HEK293 (cell line): ENCODE results near the gene MN1.

Source experiments
- ZNF10 ChIP-seq: fragments of 450-650 bp; formaldehyde crosslinking; IDR thresholded peaks from 2 replicates; pipeline ENCODE4 v1.5.1; 2017; ENCODE audit warnings: missing biosample characterization, missing genetic modification characterization
- ZNF223 ChIP-seq: fragments of 450-650 bp; formaldehyde crosslinking; IDR thresholded peaks from 2 replicates; pipeline ENCODE4 v1.5.1; 2016; ENCODE audit warnings: missing biosample characterization, missing genetic modification characterization
- ZNF362 ChIP-seq: fragments of 450-650 bp; formaldehyde crosslinking; IDR thresholded peaks from 2 replicates; pipeline ENCODE4 v1.5.1; 2016; ENCODE audit warnings: missing biosample characterization, missing genetic modification characterization
- ZNF530 ChIP-seq: fragments of 450-650 bp; formaldehyde crosslinking; IDR thresholded peaks from 2 replicates; pipeline ENCODE4 v1.5.1; 2016; ENCODE audit warnings: low read depth, missing biosample characterization, missing genetic modification characterization
- ZNF549 ChIP-seq: fragments of 450-650 bp; IDR thresholded peaks from 2 replicates; pipeline ENCODE4 v1.5.1; 2018; ENCODE audit warnings: missing biosample characterization, missing genetic modification characterization, mild to moderate bottlenecking, inconsistent platforms, moderate library complexity
- ZNF76 ChIP-seq: fragments of 450-650 bp; formaldehyde crosslinking; IDR thresholded peaks from 2 replicates; pipeline ENCODE4; 2016; ENCODE audit warnings: low read depth, missing biosample characterization, missing genetic modification characterization, borderline replicate concordance
- TF ChIP-seq, protein P1 (sequence below): fragments of 450-650 bp; formaldehyde crosslinking; IDR thresholded peaks from 2 replicates; pipeline ENCODE4 v1.5.1; 2016; ENCODE audit warnings: missing biosample characterization, missing genetic modification characterization

GRCh38 chr22:27761000-27761399, 40.6 kb downstream of the MN1 start:
- TF ChIP-seq ZNF549 (tag by site-specific recombination) (no peak), ZNF362 (tag by site-specific recombination) (no peak), ZNF223 (no peak), ZNF530 (tag by site-specific recombination) (no peak), ZNF10 (tag by site-specific recombination) (no peak), ZNF76 (tag by site-specific recombination) (no peak)
- TF ChIP-seq, protein P1, sequence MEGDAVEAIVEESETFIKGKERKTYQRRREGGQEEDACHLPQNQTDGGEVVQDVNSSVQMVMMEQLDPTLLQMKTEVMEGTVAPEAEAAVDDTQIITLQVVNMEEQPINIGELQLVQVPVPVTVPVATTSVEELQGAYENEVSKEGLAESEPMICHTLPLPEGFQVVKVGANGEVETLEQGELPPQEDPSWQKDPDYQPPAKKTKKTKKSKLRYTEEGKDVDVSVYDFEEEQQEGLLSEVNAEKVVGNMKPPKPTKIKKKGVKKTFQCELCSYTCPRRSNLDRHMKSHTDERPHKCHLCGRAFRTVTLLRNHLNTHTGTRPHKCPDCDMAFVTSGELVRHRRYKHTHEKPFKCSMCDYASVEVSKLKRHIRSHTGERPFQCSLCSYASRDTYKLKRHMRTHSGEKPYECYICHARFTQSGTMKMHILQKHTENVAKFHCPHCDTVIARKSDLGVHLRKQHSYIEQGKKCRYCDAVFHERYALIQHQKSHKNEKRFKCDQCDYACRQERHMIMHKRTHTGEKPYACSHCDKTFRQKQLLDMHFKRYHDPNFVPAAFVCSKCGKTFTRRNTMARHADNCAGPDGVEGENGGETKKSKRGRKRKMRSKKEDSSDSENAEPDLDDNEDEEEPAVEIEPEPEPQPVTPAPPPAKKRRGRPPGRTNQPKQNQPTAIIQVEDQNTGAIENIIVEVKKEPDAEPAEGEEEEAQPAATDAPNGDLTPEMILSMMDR: no peak
